Activated gamma-delta T cell treated with anti-CD3 and anti-CD28 coated beads, Interleukin-2, amount 50 U/mL, for 16 hours (primary cell): Measurements from ENCODE around the gene VENTX.
"Not testable (repeated sequence)": the region's sequence is repeated elsewhere in the genome, so short reads cannot be mapped to it uniquely, and the experiment has no call there.

Experiments
- DNase-seq: peaks from one replicate; pipeline ENCODE4 v3.0.0-alpha.2; 2020; ENCODE audit warnings: low read depth

Gene VENTX

GRCh38 chr10:133214468-133215410 is 22.9 kb upstream of the VENTX start:
- DNase-seq, result no peak

- no peak for DNase-seq
Observed at GRCh38 chr10:133215586-133215985, 22.1 kb upstream of the VENTX start.

- DNase-seq, result no peak
Observed at GRCh38 chr10:133216776-133217175, 20.9 kb upstream of the VENTX start.

GRCh38 chr10:133217800-133218589 is 19.7 kb upstream of the VENTX start:
- no peak for DNase-seq

GRCh38 chr10:133218891-133219290 is 18.8 kb upstream of the VENTX start:
- DNase-seq, result no peak

- DNase-seq, result no peak
Observed at GRCh38 chr10:133219782-133220181, 17.9 kb upstream of the VENTX start.

GRCh38 chr10:133221331-133221730 is 16.3 kb upstream of the VENTX start:
- no peak for DNase-seq

- DNase-seq, result not testable (repeated sequence)
Observed at GRCh38 chr10:133221756-133222155, 15.9 kb upstream of the VENTX start.

GRCh38 chr10:133224076-133224475 is 13.6 kb upstream of the VENTX start:
- DNase-seq, result no peak

- no peak for DNase-seq
Observed at GRCh38 chr10:133224756-133225372, 12.8 kb upstream of the VENTX start.

- no peak for DNase-seq
Observed at GRCh38 chr10:133225707-133226191, 11.9 kb upstream of the VENTX start.

GRCh38 chr10:133226251-133226808 is 11.3 kb upstream of the VENTX start:
- DNase-seq, result no peak

- no peak for DNase-seq
Observed at GRCh38 chr10:133227256-133227655, 10.4 kb upstream of the VENTX start.

- DNase-seq, result no peak
Observed at GRCh38 chr10:133229265-133230043, 8.2 kb upstream of the VENTX start.

GRCh38 chr10:133230044-133230361 is 7.7 kb upstream of the VENTX start, which contains the start of gene UTF1:
TSS of gene UTF1 (plus strand) at chr10:133230217. CDS start at chr10:133230289, 72 bp downstream.
- DNase-seq, result no peak

GRCh38 chr10:133230387-133231195 is 7.1 kb upstream of the VENTX start:
- no peak for DNase-seq

GRCh38 chr10:133231244-133231945 is 6.3 kb upstream of the VENTX start:
- DNase-seq, result no peak

- no peak for DNase-seq
Observed at GRCh38 chr10:133231946-133232574, 5.6 kb upstream of the VENTX start.

- not testable (repeated sequence) for DNase-seq
Observed at GRCh38 chr10:133234796-133235195, 2.9 kb upstream of the VENTX start.
